Anterior cingulate cortex (tissue), 58 donors: Measurements from ENCODE around the gene SLC22A16.
"Not testable (repeated sequence)": the region's sequence is repeated elsewhere in the genome, so short reads cannot be mapped to it uniquely, and the experiment has no call there.

Experiments
- DNase-seq, 58 donors: peaks; one replicate each; lab custom pipeline; 2025; lab: John Stamatoyannopoulos, UW

The SLC22A16 gene

DNA sequence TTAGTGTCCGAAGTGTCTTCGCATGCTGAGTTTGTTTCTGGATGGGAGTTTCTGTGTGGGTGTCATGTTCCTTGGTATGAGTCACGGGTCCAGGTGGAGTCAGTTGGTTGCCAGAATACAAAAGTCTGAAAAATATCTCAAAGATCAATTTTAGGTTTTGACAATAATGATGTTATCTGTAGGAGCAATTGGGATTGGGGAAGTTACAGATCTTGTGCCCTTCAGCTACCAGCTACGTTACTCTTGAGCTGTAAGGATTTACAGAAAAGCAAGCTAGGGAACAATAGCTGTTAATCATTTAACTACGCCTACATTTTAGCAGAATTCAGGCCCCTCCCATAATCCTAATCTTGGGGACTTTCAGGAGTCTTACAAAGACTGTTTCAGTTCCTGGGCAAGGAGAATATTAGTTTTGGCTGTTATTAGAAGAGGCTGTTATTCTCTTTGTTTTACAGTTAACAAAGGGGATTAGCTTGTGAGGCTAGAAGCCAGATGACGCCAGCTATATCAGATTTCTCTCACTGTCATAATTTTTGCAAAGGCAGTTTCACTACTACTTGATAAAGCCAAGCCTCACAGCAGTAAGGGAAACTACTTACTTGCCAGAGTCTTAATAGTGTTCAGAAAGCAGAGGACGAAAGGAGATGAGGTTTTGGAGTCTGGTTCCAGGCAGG is 15.4 kb upstream of the SLC22A16 start:
- no peak for DNase-seq

DNA sequence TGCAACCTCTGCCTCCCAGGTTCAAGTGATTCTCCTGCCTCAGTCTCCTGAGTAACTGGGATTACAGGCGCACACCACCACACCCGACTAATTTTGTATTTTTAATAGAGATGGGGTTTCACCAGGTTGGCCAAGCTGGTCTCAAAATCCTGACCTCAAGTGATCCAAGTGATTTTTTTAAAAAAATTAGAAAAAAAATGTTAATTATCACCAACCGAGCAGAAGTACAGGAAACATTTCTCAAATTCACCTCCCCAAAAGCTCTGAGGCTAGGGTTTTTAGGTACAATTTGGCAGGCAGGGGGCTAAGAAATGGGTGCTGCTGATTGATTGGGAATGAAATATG is 14.9 kb upstream of the SLC22A16 start:
- DNase-seq: no peak

DNA sequence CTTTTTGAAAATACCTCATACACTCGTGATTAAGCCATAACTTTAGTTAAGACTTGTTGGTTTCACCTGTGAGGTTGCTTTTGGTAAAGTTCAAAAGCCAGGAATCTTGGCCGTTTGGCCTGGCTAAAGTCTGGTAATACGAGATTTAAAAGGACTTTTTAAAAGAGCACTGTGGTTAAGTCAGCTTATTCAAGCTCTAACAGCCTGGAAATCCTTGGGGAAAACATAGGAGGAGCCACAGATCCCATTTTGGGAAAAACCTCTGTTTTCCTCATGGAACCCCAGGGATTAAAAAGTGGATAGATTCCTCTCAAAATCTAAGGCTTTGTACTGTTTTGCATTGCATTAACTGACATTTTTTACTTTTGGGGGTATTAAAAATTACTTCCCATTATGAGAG is 13.7 kb upstream of the SLC22A16 start:
- DNase-seq: no peak

DNA sequence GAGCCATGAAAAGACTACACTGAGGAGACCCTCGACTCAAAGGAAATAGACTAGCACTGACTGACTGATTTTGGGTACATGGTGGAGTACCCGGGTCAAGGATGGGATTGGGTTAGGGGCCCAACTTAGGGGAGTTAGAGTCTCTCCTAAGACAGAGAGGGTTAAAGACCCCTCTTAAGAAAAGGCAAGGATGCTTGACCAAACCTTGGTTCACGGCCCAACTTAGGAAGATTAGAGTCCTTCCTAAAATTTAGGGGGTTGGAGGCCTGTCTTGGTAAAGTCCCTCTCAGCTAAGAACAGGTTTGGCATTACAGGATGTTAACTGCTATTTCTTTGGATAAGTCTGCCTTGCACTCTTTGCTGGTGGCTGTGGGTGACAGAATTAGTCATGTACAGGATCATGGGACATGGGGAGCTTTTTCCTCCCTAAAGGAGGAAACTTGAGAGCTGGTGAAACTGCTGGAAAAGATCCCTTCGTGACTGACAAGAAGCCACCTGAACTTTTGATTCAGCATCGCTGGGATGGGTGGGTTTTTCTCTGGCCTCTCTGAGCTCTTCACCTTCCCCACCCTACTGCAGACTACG is 12.3 kb upstream of the SLC22A16 start:
- no peak for DNase-seq

DNA sequence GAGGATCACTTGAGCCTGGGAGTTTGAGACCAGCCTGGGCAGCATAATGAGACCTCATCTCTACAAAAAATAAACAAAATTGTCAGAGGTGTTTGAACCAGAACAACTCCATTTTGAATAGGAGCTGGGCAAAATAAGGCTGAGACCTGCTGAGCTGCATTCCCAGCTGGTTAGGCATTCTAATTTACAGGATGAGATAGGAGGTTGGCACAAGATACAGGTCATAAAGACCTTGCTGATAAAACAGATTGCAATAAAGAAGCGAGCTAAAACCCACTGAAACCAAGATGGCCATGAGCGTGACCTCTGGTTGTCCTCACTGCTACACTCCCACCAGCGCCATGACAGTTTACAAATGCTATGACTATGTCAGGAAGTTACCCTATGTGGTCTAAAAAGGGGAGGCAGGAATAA is 11.6 kb upstream of the SLC22A16 start:
- DNase-seq: not testable (repeated sequence)

DNA sequence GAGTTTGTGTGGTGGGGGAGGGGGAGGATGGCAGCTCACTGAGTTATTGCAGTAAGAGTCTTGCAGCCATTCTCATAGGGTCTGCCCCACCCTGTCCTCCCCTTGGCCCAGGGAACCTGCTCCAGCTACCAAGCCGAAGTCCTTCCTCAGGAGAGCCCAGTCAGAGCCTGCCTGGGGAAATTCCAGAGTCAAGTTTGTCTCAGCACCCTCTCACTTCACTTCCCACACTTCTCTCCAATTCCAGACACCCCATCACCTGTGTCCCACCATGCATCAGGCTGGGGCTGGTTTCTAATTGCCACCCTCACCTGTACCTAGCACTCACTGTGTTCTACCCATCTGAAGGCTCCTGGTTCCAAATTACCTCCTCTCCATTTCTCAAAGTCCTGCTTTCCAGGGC is 10.3 kb upstream of the SLC22A16 start:
- no peak for DNase-seq

DNA sequence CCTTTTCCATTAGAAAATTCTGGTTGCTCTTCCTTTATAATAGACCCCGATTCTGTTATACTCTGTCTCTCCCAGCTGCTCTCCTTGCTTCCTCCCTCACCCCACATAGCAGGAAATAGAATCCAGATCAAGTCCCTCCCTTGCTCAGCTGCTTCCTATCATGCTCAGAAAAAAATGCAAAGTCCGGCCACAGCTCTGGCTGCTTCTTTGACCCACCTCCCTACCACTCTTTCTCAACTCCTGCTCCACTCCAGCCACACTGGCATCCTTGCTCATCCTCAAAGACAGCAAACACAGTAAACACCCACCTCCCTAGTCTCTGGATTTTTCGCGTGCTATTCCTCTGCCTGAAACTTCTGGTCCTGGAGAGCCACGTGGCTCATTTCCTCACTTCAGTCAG is 9.1 kb upstream of the SLC22A16 start:
- DNase-seq: no peak

DNA sequence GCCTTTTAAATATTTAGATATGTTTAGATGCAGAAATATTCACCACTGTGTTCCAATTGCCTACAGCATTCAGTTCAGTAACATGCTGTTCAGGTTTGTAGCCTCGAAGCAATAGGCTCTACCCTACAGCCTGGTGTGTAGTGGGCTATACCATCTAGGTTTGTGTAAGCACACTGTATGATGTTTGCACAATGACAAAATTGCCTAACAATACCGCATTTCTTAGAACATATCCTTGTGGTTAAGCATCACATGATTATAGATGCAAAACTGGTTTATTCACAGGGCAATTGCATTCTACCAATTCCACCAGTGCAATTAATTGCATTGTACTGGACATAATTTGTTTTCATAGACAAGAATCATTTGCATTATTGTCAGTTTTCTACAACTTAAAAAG is 7.9 kb upstream of the SLC22A16 start:
- no peak for DNase-seq

DNA sequence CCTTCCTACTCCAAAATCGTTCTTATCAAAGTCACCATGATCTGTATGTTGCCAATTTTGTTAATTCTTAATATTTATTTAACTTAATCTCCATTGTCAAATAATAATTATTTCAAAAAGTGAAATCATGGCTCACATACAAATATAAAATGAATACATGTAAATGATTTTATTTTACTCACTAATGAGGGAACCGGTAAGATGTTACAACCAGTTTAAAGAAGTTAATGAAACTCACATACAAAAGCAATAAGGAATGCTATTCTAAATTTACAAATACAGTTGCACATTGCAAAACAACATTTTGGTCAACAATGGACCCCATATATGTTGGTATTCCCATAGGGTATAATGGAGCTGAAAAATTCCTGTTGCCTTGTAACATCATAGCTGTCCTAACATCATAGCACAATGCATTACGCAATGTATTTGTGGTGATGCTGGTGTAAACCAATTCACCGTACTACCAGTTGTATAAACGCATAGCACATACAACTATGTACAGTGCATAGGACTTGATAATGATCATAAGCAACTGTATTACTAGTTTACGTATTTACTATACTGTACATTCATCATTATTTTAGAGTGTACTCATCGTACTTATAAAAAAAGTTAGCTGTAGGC is 6.5 kb upstream of the SLC22A16 start:
- DNase-seq: no peak

DNA sequence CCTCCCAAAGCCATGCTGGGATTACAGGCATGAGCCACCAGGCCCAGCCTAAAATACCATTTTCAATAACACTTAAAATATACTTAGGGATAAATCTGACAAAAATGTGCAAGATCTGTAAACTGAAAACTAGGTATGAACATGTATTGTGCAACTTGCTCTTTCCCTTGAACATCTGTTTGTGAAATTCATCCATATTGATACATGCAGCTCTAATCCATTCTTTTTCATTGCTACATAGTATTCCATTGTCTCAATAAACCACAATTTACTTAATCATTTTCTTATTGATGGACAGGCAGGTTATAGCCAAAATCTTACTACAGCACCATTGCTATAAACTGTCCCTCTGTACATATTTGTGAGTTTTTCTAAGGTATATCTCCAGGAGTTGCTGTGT is 4.7 kb upstream of the SLC22A16 start:
- no peak for DNase-seq

DNA sequence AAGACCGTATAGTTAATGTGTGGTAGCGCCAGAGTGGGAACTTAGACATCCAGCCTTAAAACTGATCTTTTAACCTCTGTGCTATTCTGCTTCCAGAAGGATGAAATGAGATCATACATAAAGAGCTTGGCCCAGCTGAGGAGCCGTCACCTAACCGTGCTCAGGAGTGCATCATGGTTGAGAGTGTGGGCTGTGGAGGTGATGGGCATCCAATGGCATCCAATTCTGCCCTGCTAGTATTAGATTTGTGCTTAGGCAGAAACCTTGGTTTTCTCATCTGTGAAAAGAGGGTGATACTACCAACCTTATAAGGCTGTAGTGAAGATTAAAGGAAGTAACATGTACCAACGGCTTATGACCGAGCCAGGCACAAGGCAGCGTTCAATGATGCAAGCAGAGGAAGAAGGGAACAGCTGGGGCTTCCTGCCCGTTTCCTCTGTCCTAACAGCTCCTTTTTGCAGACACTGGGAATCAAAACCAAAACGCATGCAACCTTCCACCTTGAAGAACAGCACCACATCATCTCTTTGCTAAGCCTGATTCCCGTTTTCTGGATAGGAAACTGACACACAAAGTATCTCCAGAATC is 1.3 kb downstream of the SLC22A16 start:
- no peak for DNase-seq

DNA sequence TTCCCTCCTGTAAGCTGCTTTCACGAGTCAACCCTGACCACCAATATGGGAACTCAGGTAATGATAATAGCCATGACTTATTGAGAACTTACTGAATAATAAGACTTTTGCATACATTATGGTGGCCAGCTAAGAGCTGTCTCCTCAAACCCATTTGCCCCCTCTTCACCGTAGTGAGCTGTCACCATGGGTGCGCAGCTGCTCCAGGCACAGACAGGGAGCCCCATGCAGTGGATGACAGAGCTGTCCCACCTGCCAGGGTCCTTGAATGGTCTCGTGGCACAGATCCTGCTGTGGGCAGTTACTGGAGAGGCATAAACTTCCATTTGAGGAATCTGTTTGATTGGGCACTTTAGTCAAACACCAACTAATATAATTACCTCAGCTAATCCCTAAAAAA is 1.9 kb downstream of the SLC22A16 start:
- DNase-seq: no peak

DNA sequence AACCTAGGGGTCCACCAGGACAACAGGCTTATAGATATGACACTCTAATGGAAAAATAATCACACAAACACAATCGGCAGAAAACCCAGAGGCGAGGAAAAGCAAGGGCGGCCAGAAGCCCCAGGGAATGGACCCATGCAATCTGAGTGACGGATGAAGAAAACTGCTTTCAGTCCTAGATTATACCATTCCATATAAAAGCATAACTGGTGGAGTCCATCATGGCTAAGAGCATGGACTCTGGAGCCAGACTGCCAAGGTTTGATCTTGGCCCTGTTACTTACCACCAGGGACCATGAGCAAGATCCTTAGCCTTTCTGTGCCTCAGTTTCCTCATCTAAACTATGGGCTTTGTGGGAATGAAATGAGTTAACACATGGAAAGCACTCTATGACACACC is 3.7 kb downstream of the SLC22A16 start:
- DNase-seq: no peak

DNA sequence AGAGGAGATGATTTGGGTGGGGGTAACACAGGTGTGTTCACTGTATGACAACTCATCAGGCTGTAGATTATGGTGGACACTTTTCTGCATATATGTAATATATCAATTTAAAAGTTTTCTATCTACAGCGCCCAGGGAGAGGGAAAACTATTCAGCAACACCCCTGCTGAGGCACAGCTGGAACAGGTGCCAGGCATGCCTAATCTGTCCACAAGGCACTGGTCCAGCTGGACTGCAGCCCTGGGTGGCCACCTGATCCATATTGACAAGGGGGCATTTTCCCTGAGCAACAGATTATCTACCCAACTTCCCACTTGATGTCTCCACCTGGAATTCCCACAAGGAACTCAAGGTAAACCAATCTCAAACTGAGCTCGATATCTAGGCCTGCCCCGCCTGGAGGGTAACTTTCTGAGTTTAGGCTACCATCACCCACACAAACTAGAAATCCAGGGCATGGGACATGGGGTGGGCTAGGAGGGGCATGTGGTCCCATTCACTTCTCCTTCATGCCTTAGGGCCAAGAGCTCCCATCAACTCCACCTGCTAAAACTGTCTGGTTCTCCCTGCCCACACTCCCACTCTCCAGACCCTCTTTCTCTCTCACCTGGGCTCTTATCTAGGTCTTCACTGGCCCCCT is 4.6 kb downstream of the SLC22A16 start:
- no peak for DNase-seq

DNA sequence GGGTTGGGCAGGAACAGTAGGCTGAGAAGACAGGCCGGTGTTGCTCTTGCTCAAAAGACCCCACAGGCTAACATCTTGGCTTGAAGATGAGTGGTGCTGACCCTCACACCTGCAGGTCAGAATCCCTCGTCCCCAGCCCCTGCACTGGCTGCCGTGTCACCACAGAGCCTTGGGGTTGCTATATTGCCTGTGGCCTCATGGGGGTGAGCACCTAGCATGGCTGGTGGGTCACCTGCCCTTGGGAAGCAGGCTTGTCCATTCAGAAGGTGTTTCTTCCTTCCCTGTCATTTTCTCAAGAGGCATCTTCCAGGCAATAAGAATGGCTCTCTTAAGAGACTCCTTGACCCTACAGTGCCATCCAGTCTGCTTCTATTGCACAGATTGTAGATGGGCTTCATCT is 7.7 kb downstream of the SLC22A16 start:
- no peak for DNase-seq

DNA sequence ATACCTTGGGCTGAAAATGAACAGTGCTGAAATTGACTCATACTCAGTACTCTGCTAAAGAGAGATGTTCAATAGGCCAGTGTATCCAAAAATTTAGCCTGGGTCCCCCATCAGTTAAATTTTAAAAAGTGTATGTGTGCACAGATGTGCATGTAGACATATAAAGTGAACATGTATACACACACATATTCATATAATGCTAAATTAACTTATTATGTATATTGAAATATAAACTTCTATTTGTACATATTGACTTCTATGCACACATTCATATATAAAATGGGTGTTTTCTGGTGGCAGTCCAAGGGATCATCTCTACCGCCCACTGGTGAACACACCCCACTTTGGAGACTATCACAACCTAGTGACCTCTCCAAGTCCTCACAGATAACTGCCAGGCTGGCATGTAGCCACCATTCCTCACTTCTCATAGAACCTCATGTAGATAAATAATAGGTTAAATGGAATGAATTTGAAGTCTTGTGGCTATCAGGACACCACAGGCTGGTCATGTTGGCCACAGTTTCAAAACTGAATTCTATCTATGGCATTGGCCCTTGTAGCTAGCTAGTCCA is 8.8 kb downstream of the SLC22A16 start:
- no peak for DNase-seq

DNA sequence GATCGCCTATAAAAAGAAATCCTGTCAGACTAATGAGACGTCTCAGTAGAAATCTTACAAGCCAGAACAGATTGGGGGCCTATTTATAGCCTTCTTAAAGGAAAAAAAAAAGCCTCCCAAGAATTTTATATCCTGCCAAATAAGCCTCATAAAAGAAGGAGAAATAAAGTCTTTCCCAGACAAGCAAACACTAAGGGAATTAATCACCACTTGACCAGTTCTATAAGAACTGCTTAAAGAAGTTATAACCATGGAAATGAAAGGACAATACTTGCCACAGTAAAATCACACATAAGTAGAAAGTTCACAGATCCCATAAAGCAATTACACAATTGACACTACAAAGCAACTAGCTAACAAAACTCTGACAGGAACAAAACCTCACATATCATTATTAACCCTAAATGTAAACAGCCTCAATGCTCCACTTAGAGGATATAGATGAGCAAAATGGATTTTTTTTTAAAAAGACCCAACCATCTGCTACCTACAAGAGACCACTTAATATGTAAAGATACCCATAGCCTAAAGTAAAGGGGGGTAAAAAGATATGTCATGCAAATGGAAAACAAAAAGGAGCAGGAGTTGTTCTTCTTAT is 13.4 kb downstream of the SLC22A16 start:
- no peak for DNase-seq

DNA sequence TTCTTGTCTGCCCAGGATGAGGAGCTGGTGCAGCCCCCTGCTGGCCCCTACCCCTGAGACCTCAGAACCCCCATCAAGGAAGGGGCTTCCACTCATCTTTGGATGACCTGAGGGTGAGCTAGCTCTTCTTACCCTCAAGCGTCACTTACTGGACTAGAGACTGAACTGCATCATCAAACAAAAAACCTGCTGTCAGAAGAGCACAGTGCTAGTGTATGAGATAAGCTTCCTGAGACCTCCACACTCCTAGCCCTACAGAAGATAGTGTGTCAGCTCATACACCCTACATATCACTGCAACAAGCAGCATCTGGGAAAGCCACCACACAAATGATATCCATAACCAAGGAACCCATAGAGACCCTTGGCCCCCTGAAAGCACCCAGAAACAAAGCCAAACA is 15.0 kb downstream of the SLC22A16 start:
- DNase-seq: no peak

DNA sequence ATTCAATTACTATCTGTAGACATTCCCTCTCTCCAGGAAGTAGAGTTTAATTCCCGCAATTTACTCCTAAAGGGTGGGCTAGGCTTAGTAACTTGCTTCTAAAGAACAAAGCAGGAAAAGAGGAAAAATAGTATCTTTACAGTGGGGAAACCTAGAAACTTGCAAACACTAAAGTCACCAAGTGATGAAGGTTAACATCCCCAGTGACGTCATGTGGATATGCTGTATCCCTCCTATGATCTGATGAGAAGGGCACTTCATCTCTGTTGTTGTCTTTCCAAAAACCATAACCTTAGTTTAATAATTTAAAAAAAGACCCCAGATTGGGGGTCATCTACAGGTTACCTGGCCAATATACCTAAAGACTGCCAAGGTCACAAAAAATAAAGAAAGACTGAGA is 17.3 kb downstream of the SLC22A16 start:
- no peak for DNase-seq

DNA sequence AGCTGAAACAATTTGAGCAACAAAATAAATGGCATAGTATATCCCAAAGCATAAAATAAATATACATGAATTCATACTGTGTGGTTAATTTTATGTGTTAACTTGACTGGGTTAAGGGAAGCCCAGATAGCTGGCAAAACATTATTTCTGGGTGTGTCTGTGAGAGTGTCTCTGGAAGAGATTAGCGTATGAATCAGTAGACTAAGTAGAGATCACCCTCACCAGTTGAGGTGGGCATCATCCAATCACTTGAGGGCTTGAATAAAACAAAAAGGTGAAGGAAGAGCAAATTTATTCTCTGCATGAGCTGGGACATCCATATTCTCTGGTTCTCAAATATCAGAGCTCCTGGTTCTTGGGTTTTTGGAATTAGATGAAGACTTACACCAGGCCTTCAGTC is 17.9 kb downstream of the SLC22A16 start:
- no peak for DNase-seq
